ENCODE measurements around the gene MEIOC.
"Not testable (repeated sequence)": the region's sequence is repeated elsewhere in the genome, so short reads cannot be mapped to it uniquely, and the experiment has no call there.

MEIOC gene

GRCh38 chr17:44614862-44615261 lies 41.4 kb upstream of the MEIOC start:
- TF ChIP-seq CTCF (IDR thresholded peaks at IDR 0.05; ENCODE audit: low read depth, low read length, missing control alignments): no peak
- DNase-seq (ENCODE audit: extremely low read depth, low read depth): no peak
- no peak overlapping the region for H3K4me3 ChIP-seq (replicated peaks; ENCODE audit: low read depth, low read length)

- not testable (repeated sequence) for DNase-seq (ENCODE audit: extremely low read depth, low read depth); H3K4me3 ChIP-seq (replicated peaks; ENCODE audit: low read depth, low read length)
Observed at GRCh38 chr17:44618652-44619051, 37.6 kb upstream of the MEIOC start.

GRCh38 chr17:44623070-44623725 lies 33.1 kb upstream of the MEIOC start:
- DNase-seq (ENCODE audit: extremely low read depth, low read depth): no peak
- H3K4me3 ChIP-seq (replicated peaks; ENCODE audit: low read depth, low read length): no peak overlapping the region
- no peak for TF ChIP-seq CTCF (IDR thresholded peaks at IDR 0.05; ENCODE audit: low read depth, low read length, missing control alignments)

- no peak for DNase-seq (ENCODE audit: extremely low read depth, low read depth)
- TF ChIP-seq CTCF (IDR thresholded peaks at IDR 0.05; ENCODE audit: low read depth, low read length, missing control alignments): no peak
- H3K4me3 ChIP-seq (replicated peaks; ENCODE audit: low read depth, low read length): no peak overlapping the region
Observed at GRCh38 chr17:44627513-44628242, 28.6 kb upstream of the MEIOC start.

- no peak for TF ChIP-seq CTCF (IDR thresholded peaks at IDR 0.05; ENCODE audit: low read depth, low read length, missing control alignments)
- DNase-seq (ENCODE audit: extremely low read depth, low read depth): no peak
- no peak overlapping the region for H3K4me3 ChIP-seq (replicated peaks; ENCODE audit: low read depth, low read length)
Observed at GRCh38 chr17:44628243-44629188, 27.8 kb upstream of the MEIOC start.

- DNase-seq (ENCODE audit: extremely low read depth, low read depth): no peak
- no peak overlapping the region for H3K4me3 ChIP-seq (replicated peaks; ENCODE audit: low read depth, low read length)
- no peak for TF ChIP-seq CTCF (IDR thresholded peaks at IDR 0.05; ENCODE audit: low read depth, low read length, missing control alignments)
Observed at GRCh38 chr17:44629314-44629713, 27.0 kb upstream of the MEIOC start.

- TF ChIP-seq CTCF (IDR thresholded peaks at IDR 0.05; ENCODE audit: low read depth, low read length, missing control alignments): no peak
- H3K4me3 ChIP-seq (replicated peaks; ENCODE audit: low read depth, low read length): no peak overlapping the region
- DNase-seq (ENCODE audit: extremely low read depth, low read depth): no peak
Observed at GRCh38 chr17:44630703-44631102, 25.6 kb upstream of the MEIOC start.

Measured in HFF-Myc (cell line).